Stimulated activated CD8-positive, alpha-beta memory T cell treated with anti-CD3 and anti-CD28 coated beads, Interleukin-12 subunit alpha, Interleukin-12 subunit beta, amount 100 ng/mL, for 24 hours (primary cell): Measurements from ENCODE around the gene FZR1.

Source experiments
- DNase-seq: peaks from one replicate; pipeline ENCODE4 v3.0.0-alpha.2; 2020; ENCODE audit errors: extremely low read depth

Gene FZR1

GRCh38 chr19:3474010-3474409 lies 32.1 kb upstream of the FZR1 start:
- no peak for DNase-seq

DNA sequence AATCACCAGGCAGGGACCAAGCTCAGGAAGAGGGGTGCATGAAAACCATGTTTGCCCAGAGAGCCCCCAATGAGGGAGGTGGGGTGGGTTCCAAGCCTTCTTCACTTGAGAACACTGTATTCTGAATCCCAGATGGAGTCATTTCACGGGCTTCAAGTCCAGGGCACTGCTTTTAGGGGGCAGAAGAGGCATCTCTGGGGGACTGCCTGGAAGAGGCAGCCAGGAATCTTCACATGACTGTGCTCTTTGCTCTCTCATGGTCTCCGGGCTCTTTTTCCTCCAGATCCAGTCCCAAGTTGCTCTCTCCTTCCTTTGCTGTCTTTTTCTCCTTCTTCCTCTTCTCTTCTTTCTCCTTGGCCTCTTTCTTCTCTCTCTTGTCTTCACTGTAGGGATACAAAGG lies 31.5 kb upstream of the FZR1 start:
- no peak for DNase-seq

- no peak for DNase-seq
Measured at GRCh38 chr19:3475449-3475848, 30.7 kb upstream of the FZR1 start.

GRCh38 chr19:3476830-3477229 lies 29.3 kb upstream of the FZR1 start:
- DNase-seq: no peak

DNA sequence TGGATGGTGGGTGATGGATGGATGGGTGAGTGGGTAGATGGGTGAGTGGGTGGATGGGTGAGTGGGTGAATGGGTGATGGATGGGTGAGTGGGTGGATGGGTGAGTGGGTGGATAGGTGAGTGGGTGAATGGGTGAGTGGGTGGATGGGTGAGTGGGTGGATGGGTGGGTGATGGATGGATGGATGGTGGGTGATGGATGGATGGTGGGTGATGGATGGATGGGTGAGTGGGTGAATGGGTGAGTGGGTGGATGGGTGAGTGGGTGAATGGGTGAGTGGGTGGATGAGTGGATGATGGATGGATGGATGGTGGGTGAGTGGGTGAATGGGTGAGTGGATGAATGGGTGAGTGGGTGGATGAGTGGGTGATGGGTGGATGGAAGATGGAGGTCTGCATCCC lies 28.6 kb upstream of the FZR1 start:
- no peak for DNase-seq

GRCh38 chr19:3477951-3478350 lies 28.2 kb upstream of the FZR1 start:
- no peak for DNase-seq

DNA sequence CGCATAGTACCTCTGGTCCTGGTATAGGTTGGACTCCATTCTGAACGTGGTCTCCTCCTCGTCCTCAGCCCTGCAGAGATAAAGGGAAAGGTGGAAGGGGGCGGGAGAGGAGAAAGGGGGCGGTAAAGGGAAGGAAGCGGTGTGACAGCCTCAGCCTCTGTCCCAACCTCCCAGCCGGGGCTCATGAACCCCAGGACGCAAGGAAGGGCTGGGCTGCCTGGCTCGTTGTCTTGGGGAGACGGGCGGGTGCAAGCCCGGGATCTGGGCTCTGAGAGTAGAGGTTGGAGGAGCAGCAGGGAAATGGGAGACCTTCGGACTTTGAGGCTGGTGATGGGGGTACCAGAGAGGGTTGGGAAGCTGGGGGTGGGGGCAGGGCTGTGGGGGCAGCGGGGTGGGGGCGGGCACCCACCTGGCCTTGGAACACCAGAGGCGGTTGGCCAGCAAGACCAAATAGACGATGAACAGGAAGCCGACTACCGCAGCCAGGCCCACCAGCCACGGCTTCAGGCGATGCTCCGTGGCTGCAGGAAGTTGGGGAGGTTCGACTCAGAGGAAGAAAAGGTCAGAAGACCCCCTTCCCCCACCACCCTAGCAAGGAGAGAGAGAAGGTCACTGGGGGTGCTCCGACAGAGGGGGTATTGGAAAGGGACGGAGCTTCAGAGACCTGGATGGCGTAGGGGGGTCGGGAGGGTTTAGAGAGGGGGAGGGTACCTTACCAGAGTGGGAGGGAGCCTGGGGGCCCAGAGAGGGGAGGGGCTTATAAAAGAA lies 27.5 kb upstream of the FZR1 start:
- DNase-seq: no peak

GRCh38 chr19:3479177-3479833 lies 26.8 kb upstream of the FZR1 start:
- DNase-seq: no peak

- DNase-seq: no peak
Measured at GRCh38 chr19:3479834-3480215, 26.3 kb upstream of the FZR1 start.

- no peak for DNase-seq
Measured at GRCh38 chr19:3480383-3481091, 25.6 kb upstream of the FZR1 start, which contains the start of gene SMIM24. Gene SMIM24 (minus strand): TSS chr19:3480525. CDS start chr19:3480463, 62 bp downstream.

DNA sequence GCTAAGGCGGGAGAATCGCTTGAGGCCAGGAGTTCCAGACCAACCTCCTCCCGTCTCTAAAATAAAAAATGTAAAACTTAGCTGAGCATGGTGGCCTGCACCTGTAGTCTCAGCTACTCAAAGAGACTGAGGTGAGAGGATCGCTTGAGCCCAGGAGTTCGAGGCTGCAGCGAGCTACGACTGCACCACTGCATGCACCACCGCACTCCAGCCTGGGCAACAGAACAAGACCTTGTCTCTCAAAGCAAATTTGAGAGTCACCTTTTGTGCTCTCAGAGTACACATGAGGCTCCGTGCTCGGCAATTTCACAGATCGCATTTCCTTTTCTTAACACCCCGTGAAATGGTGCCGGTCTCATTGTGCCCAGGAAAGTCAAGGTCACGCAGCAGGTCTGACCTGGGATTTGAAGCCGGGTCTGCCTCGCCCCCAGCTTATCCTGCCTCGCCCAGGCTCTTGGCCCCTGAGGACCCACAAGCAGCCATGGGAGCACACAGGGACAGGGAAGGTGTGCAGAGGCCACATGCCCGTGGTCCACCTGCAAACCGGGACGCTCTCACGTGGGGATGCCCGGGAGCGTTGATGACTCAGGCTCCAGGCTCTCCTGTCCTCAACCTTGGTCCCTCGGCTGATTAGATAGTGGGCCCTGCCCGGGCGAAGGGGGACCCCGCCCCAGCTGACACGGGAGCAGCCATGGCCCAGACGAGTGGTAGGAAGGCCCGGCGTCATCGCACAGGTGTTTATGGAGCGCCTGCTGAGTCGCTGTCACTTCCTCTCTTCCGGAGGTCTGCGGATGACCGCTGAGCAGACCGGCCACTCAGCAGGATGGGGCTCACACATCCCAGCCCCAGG lies 24.6 kb upstream of the FZR1 start:
- no peak for DNase-seq

DNA sequence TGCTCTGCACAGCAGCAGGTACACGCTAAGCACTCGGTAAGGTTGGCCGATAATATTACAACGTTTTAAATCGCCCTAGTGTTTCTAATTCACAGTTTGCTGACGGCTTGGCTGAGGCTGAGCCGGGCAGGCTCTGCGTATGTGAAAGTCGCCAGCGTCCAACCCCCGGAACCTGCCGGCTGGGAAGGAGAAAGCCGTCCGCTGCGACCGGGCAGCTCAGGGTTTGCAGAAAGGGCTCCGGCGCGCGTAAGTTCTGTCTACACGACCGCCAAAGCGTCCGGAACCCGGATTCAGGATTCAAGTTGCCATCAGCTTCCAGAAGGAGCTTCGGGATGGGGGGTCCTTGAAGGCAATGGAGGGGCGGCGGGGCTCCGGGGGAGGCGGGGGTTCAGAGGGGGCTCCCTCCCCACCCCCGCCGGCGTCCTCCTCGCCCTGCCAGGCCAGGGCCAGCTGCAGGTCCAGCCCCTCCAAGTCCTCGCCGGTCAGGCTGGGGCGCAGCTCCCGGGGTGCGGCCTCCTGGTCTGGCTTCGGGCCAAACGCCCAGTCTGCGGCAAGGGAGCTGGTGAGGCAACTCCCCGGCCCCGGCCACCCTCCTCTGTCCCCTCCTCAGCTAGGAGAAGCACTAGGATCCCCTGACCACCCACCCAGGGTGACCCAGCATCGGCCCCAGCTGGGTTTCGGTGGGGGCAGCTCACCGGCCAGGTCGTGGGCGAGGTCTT lies 23.4 kb upstream of the FZR1 start:
- DNase-seq: no peak

GRCh38 chr19:3483226-3483628 lies 22.9 kb upstream of the FZR1 start, which contains the start of gene SMIM44:
Gene SMIM44 (minus strand): TSS chr19:3483441. CDS start chr19:3483403, 38 bp downstream.
- no peak for DNase-seq

GRCh38 chr19:3491396-3492119 lies 14.6 kb upstream of the FZR1 start:
- DNase-seq: no peak

GRCh38 chr19:3492131-3492839 lies 13.8 kb upstream of the FZR1 start:
- no peak for DNase-seq

DNA sequence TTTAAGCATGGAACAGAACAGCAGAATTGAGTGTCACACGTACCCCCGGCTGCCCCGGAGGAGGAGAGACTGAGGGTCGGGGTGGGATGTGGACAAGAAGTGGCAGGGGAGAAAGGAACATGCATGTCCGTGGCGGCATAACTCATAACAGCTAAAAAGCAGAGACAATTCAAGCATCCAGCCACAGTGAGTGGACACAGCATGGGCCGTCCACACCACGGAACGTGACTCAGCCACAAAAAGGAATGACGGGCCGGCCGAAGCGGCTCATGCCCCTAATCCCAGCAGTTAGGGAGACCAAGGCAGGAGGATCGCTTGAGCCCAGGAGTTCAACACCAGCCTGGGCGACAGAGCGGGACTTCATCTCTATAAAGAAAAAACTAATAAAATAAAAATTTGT lies 13.2 kb upstream of the FZR1 start:
- no peak for DNase-seq

DNA sequence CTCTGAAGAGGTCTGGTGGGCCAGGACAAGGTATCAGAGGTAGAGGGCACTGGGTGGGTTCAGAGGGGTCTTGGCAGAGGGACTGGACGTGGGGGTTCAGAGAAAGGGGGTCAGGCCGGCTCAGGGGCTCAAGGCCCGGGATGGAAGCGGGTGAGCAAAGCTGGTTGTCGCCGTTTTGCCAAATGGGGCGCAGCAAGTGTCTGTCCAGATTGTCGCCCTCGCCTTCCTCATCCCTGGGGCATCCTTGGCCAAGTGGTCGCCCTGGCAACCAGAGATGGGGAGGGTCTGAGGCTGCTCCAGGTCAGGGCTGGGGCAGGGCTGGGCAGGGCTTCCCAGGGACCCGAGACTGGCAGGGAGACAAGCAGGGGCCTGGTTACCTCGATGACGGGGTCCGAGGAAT lies 12.5 kb upstream of the FZR1 start:
- no peak for DNase-seq

DNA sequence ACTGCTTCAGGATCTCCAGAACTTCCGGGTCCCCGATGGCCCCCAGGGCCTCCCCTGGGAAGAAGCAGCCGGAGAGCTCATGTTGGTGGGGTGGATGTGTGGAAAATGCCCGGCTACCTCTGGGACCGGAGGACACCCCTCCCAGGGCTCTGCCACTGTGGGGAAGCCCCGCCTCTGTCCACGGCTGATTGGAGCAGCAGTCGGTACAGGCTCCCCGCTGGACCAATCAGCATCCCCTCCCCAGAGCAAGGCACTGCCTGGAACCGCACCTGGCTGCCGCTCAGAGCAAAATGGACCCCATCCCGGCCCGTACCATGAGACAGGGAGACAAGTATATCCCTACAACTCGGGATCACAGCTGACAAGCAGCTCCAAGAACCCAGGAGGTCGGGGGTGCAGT lies 12.1 kb upstream of the FZR1 start:
- no peak for DNase-seq

DNA sequence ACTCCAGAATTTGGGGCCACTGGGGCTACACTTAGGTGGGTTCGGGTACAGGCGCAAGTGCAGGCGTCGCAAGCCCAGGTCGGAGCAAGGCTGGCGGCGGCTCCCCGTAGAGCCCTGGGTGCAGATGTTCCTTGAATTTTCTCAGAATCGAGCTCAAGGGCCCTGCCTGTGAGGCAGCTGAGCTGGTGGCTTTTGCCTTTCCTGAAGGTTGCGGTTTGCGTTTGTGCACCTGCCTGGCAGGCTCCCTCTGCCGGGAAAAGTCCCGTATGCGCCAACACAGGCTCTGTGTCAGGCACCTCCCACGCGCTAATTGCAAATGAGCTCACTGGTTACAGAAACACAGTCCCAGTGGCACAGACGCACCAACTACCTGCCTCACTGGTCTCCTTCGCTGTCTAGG lies 11.6 kb upstream of the FZR1 start:
- no peak for DNase-seq
